ENCODE results near the gene B3GNT7. TPM values are rescaled to one million over a fixed set of nuclear protein-coding genes. Genes with fewer than 3 reads are reported as not detected.

The B3GNT7 gene
- total RNA-seq, 2 donors from 2014 or later = 8.6 to 22.1 TPM

GRCh38 chr2:231356466-231356844, 39.1 kb upstream of the B3GNT7 start:
- Histone ChIP-seq H3K4me1 (peaks cover 10% of the 10 kb centered on the region), H3K27me3 (no peaks in the 10 kb centered on the region), H3K9me3 (no peaks in the 10 kb centered on the region), H3K36me3 (replicated peaks in 1 of 2; ENCODE audit: insufficient read depth in 1 of 2, low read depth in 2 of 2) (no peaks in the 10 kb centered on the region), H3K27ac (peak overlapping the region in 1 of 4 donors; percentile 29), H3K4me3 (no peak overlapping the region)
- intact Hi-C loops (cut with DNase I) = no loop called here
- 29 to 44% methylated on average over 5 of the region's 5 CpGs for WGBS, 2 donors
- no peak for TF ChIP-seq CTCF (IDR thresholded peaks at IDR 0.05)
- TF ChIP-seq POLR2A (IDR thresholded peaks at IDR 0.05) = no peak
- DNase-seq = peak in 3 of 4 donors; percentile 49 to 56 (median 52)
- peak; percentile 47 for ATAC-seq

- TF ChIP-seq POLR2A (IDR thresholded peaks at IDR 0.05) (no peak), CTCF (IDR thresholded peaks at IDR 0.05) (no peak)
- ATAC-seq (no peak), DNase-seq (no peak)
- 94 to 98% methylated on average over 4 to 7 of the region's 7 CpGs for WGBS, 2 donors
- intact Hi-C loops (cut with DNase I) = no loop called here
- Histone ChIP-seq H3K9me3 (no peaks in the 10 kb centered on the region), H3K4me3 (no peak overlapping the region), H3K36me3 (replicated peaks in 1 of 2; ENCODE audit: insufficient read depth in 1 of 2, low read depth in 2 of 2) (no peaks in the 10 kb centered on the region), H3K4me1 (peaks cover 10% of the 10 kb centered on the region), H3K27me3 (no peaks in the 10 kb centered on the region), H3K27ac (no peak overlapping the region)
These were observed 38.5 kb upstream of the B3GNT7 start for GRCh38 chr2:231357048-231357447.

- no peaks in the 10 kb centered on the region for H3K36me3 ChIP-seq (replicated peaks in 1 of 2; ENCODE audit: insufficient read depth in 1 of 2, low read depth in 2 of 2)
- intact Hi-C loops (cut with DNase I) = no loop called here
- DNase-seq (no peak), ATAC-seq (no peak)
- H3K4me3 ChIP-seq = no peak overlapping the region
- H3K9me3 ChIP-seq = no peaks in the 10 kb centered on the region
- 97% methylated on average over 3 to 4 of the region's 4 CpGs for WGBS, 2 donors
- H3K27ac ChIP-seq = no peak overlapping the region
- H3K4me1 ChIP-seq = peaks cover 10% of the 10 kb centered on the region
- TF ChIP-seq CTCF (IDR thresholded peaks at IDR 0.05) (no peak), POLR2A (IDR thresholded peaks at IDR 0.05) (no peak)
- H3K27me3 ChIP-seq = no peaks in the 10 kb centered on the region
These were observed 37.6 kb upstream of the B3GNT7 start for GRCh38 chr2:231357931-231358330.

- Histone ChIP-seq H3K4me3 (no peak overlapping the region), H3K27ac (no peak overlapping the region), H3K27me3 (no peaks in the 10 kb centered on the region), H3K4me1 (peaks cover 10% of the 10 kb centered on the region), H3K36me3 (replicated peaks in 1 of 2; ENCODE audit: insufficient read depth in 1 of 2, low read depth in 2 of 2) (no peaks in the 10 kb centered on the region), H3K9me3 (no peaks in the 10 kb centered on the region)
- intact Hi-C loops (cut with DNase I) = no loop called here
- no peak for TF ChIP-seq POLR2A (IDR thresholded peaks at IDR 0.05)
- TF ChIP-seq CTCF (IDR thresholded peaks at IDR 0.05) = no peak
- WGBS, 2 donors = 90 to 97% methylated on average over 10 of the region's 10 CpGs
- DNase-seq (no peak), ATAC-seq (no peak)
These were observed 36.1 kb upstream of the B3GNT7 start for GRCh38 chr2:231359441-231359840.

GRCh38 chr2:231359948-231360347, 35.6 kb upstream of the B3GNT7 start:
- DNase-seq (no peak), ATAC-seq (no peak)
- no peaks in the 10 kb centered on the region for H3K9me3 ChIP-seq
- H3K27me3 ChIP-seq = no peaks in the 10 kb centered on the region
- H3K36me3 ChIP-seq (replicated peaks in 1 of 2; ENCODE audit: insufficient read depth in 1 of 2, low read depth in 2 of 2) = no peaks in the 10 kb centered on the region
- TF ChIP-seq POLR2A (IDR thresholded peaks at IDR 0.05) = no peak
- 84 to 96% methylated on average over 5 to 11 of the region's 11 CpGs for whole genome bisulfite sequencing, 2 donors
- H3K4me3 ChIP-seq = no peak overlapping the region
- H3K27ac ChIP-seq = no peak overlapping the region
- H3K4me1 ChIP-seq = peaks cover 10% of the 10 kb centered on the region
- intact Hi-C loops (cut with DNase I) = no loop called here

Measured in body of pancreas (tissue), 4 donors.